ENCODE measurements around the gene DUSP16. TPM values are rescaled to one million over a fixed set of nuclear protein-coding genes. Genes with fewer than 3 reads are reported as not detected.
"Not testable (repeated sequence)": the region's sequence is repeated elsewhere in the genome, so short reads cannot be mapped to it uniquely, and the experiment has no call there.

DUSP16 gene
- total RNA-seq, 1 donor from 2014 or later = 2.0 TPM

- no peaks in the 10 kb centered on the region for H3K9me3 Mint-ChIP-seq
- CTCF ChIA-PET = no interaction called here
- no peak overlapping the region for H3K4me3 Mint-ChIP-seq
- TF ChIP-seq, protein P1, sequence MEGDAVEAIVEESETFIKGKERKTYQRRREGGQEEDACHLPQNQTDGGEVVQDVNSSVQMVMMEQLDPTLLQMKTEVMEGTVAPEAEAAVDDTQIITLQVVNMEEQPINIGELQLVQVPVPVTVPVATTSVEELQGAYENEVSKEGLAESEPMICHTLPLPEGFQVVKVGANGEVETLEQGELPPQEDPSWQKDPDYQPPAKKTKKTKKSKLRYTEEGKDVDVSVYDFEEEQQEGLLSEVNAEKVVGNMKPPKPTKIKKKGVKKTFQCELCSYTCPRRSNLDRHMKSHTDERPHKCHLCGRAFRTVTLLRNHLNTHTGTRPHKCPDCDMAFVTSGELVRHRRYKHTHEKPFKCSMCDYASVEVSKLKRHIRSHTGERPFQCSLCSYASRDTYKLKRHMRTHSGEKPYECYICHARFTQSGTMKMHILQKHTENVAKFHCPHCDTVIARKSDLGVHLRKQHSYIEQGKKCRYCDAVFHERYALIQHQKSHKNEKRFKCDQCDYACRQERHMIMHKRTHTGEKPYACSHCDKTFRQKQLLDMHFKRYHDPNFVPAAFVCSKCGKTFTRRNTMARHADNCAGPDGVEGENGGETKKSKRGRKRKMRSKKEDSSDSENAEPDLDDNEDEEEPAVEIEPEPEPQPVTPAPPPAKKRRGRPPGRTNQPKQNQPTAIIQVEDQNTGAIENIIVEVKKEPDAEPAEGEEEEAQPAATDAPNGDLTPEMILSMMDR (IDR thresholded peaks at IDR 0.05) = no peak
- POLR2A ChIA-PET = no interaction called here
- H3K4me1 Mint-ChIP-seq = peaks cover 18% of the 10 kb centered on the region
- peak; percentile 57 for ATAC-seq (ENCODE audit: low read depth)
- no peak overlapping the region for H3K27ac Mint-ChIP-seq
- DNase-seq = no peak
- intact Hi-C loops (cut with micrococcal nuclease) = no loop called here
- H3K27me3 Mint-ChIP-seq = peaks cover 3% of the 10 kb centered on the region
- no peaks in the 10 kb centered on the region for H3K36me3 Mint-ChIP-seq (ENCODE audit: low read depth)
Observed at GRCh38 chr12:12505544-12506495, 56.8 kb downstream of the DUSP16 start.

- ChIA-PET CTCF (no interaction called here), POLR2A (no interaction called here)
- intact Hi-C loops (cut with micrococcal nuclease) = no loop called here
- Mint-ChIP-seq H3K36me3 (ENCODE audit: low read depth) (no peaks in the 10 kb centered on the region), H3K9me3 (no peaks in the 10 kb centered on the region), H3K4me1 (peaks cover 18% of the 10 kb centered on the region), H3K4me3 (no peak overlapping the region), H3K27me3 (peaks cover 1% of the 10 kb centered on the region), H3K27ac (no peak overlapping the region)
- DNase-seq (no peak), ATAC-seq (ENCODE audit: low read depth) (no peak)
- TF ChIP-seq, protein P1 (IDR thresholded peaks at IDR 0.05) = no peak
Observed at GRCh38 chr12:12503384-12504078, 59.1 kb downstream of the DUSP16 start.

- TF ChIP-seq, protein P1 (IDR thresholded peaks at IDR 0.05) = no peak
- intact Hi-C loops (cut with micrococcal nuclease) = no loop called here
- H3K27ac Mint-ChIP-seq = no peak overlapping the region
- no peak overlapping the region for H3K4me3 Mint-ChIP-seq
- DNase-seq (no peak), ATAC-seq (ENCODE audit: low read depth) (no peak)
- no peaks in the 10 kb centered on the region for H3K27me3 Mint-ChIP-seq
- CTCF ChIA-PET = no interaction called here
- no peaks in the 10 kb centered on the region for H3K36me3 Mint-ChIP-seq (ENCODE audit: low read depth)
- peaks cover 18% of the 10 kb centered on the region for H3K4me1 Mint-ChIP-seq
- POLR2A ChIA-PET = no interaction called here
- H3K9me3 Mint-ChIP-seq = no peaks in the 10 kb centered on the region
Observed at GRCh38 chr12:12502815-12503151, 59.9 kb downstream of the DUSP16 start.

DNA sequence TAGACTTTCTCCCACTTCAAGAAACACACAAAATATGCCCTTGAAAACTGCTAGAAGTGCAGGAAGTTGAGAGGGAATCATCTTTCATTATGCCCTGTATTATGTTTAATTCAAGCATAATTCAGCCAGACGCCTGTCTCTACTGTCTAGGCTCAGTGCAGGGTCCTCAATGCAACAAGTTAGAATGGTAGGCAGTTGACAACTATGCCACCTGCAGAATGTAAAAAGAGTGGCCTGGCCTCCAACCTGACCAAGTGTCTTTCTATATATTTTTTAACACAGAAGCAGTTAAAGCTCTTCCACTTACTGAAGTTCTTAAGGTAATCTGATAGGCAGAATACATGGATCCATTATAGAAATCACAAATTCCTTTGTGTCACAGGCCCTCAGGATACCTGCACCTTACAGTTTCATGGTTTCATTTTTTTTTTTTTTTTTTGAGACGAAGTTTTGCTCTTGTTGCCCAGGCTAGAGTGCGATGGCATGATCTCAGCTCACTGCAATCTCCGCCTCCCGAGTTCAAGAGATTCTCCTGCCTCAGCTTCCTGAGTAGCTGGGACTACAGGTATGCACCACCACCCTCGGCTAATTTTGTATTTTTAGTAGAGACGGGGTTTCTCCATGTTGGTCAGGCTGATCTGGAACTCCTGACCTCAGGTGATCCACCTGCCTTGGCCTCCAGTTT is 60.4 kb downstream of the DUSP16 start:
- intact Hi-C loops (cut with micrococcal nuclease); H3K9me3 Mint-ChIP-seq; H3K27me3 Mint-ChIP-seq; ATAC-seq (ENCODE audit: low read depth); CTCF ChIA-PET; H3K27ac Mint-ChIP-seq; H3K36me3 Mint-ChIP-seq (ENCODE audit: low read depth); POLR2A ChIA-PET; DNase-seq; H3K4me3 Mint-ChIP-seq: not testable (repeated sequence)
- peaks cover 18% of the 10 kb centered on the region for H3K4me1 Mint-ChIP-seq

DNA sequence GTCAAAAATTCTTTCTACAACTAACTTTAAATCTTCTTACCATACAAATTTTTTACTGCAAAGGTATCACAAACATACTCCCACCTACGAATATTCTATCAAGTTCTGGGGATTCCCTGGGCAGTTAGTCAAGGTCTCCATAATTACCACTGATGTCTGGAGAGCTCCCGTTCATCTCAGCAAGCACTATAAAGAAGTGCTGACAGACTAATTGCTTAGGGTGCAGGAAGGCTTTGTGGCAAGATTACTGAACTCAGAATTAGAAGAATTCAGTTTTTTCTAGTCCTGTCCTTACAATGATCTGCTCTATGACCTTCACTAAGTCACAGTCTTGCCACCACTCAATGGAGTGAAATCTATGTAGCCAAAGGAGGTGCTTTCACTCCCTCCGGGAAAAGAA is 61.5 kb downstream of the DUSP16 start:
- DNase-seq = no peak
- Mint-ChIP-seq H3K9me3 (no peaks in the 10 kb centered on the region), H3K4me1 (peaks cover 14% of the 10 kb centered on the region), H3K27ac (no peak overlapping the region), H3K36me3 (ENCODE audit: low read depth) (no peaks in the 10 kb centered on the region), H3K4me3 (no peak overlapping the region), H3K27me3 (no peaks in the 10 kb centered on the region)
- ATAC-seq (ENCODE audit: low read depth) = no peak
- intact Hi-C loops (cut with micrococcal nuclease) = no loop called here
- TF ChIP-seq, protein P1 (IDR thresholded peaks at IDR 0.05) = no peak
- POLR2A ChIA-PET = no interaction called here
- CTCF ChIA-PET = no interaction called here
